ENCODE data around the gene GALNT2.
A peak's percentile ranks its signal among the peaks of the same experiment; 100 is the strongest.

Gene GALNT2

GRCh38 chr1:230167419-230167852, 100.4 kb downstream of the GALNT2 start:
- H3K4me2 ChIP-seq (ENCODE audit: low read depth, low read length), result no peak overlapping the region
- peaks cover 13% of the 10 kb centered on the region for H3F3A ChIP-seq (ENCODE audit: insufficient read depth, low read length)
- no peak overlapping the region for H3K9ac ChIP-seq (ENCODE audit: low read length)
- H3K27ac ChIP-seq (ENCODE audit: low read length), result no peak overlapping the region
- H2AFZ ChIP-seq (ENCODE audit: low read length), result no peak overlapping the region
- H3K9me3 ChIP-seq (replicated peaks; ENCODE audit: insufficient read depth, low read length), result no peaks in the 10 kb centered on the region
- H3K36me3 ChIP-seq (replicated peaks; ENCODE audit: insufficient read depth, low read length), result no peaks in the 10 kb centered on the region
- no peak overlapping the region for H3K4me3 ChIP-seq (ENCODE audit: low read length)
- H3K9me2 ChIP-seq (replicated peaks; ENCODE audit: insufficient read depth, low read length), result no peaks in the 10 kb centered on the region
- peak; percentile 53 for DNase-seq
- no peaks in the 10 kb centered on the region for H3K27me3 ChIP-seq (replicated peaks; ENCODE audit: insufficient read depth, low read length)
- H3K79me2 ChIP-seq (ENCODE audit: low read length), result peaks cover 96% of the 10 kb centered on the region
- peaks cover 21% of the 10 kb centered on the region for H3K4me1 ChIP-seq (ENCODE audit: low read length)
- TF ChIP-seq CTCF (IDR thresholded peaks at IDR 0.05; ENCODE audit: low read length), result peak; percentile 96
- no peak for TF ChIP-seq EZH2 (optimal IDR thresholded peaks at IDR 0.05; ENCODE audit: low read depth, low read length)
- no peak for TF ChIP-seq EZH2phosphoT487 (IDR thresholded peaks at IDR 0.05; ENCODE audit: low read length)
- H4K20me1 ChIP-seq (ENCODE audit: insufficient read depth, low read length), result no peaks in the 10 kb centered on the region

DNA sequence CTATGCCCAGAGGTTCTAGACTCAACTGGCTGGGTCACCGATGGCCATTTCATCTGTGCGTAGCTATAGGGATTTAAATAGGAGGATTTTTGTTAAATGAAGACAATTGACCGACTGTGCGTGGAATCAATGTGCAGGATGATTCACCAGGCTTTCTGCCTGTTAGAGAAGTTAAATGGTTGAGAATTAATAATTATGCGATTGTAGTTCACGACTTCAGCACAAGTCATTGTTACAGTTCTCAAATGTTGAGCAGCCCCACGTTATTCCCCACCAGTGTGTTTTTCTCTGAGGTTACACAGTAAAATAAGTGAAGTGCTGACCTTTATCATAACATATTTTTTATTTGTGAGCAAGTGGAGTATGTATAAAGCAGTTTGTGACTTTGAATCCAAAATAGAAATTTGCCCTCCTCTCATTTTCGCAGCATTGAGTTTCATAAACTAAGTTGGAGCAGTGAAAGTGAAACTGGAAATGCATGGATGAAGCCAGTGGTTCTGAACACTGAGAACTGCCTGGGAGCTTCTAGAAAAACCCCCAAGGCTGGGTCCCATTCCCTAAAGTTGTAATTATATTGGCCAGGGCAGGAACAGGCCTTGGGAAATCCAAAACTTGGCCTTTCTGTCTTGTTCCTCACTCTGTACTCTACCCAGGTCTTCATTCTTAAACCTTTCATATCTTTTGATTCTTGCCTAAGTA, 102.6 kb downstream of the GALNT2 start:
- H3K36me3 ChIP-seq (replicated peaks; ENCODE audit: insufficient read depth, low read length), result no peaks in the 10 kb centered on the region
- peak overlapping the region; percentile 61 for H3K4me2 ChIP-seq (ENCODE audit: low read depth, low read length)
- H3K9ac ChIP-seq (ENCODE audit: low read length), result no peak overlapping the region

GRCh38 chr1:230170153-230170547, 103.1 kb downstream of the GALNT2 start:
- Histone ChIP-seq H3F3A (ENCODE audit: insufficient read depth, low read length) (peaks cover 13% of the 10 kb centered on the region), H4K20me1 (ENCODE audit: insufficient read depth, low read length) (no peaks in the 10 kb centered on the region), H3K79me2 (ENCODE audit: low read length) (peaks cover 98% of the 10 kb centered on the region), H3K4me2 (ENCODE audit: low read depth, low read length) (peak overlapping the region; percentile 61), H3K4me3 (ENCODE audit: low read length) (no peak overlapping the region), H3K36me3 (replicated peaks; ENCODE audit: insufficient read depth, low read length) (no peaks in the 10 kb centered on the region), H3K9me2 (replicated peaks; ENCODE audit: insufficient read depth, low read length) (no peaks in the 10 kb centered on the region), H3K27me3 (replicated peaks; ENCODE audit: insufficient read depth, low read length) (no peaks in the 10 kb centered on the region), H3K27ac (ENCODE audit: low read length) (peak overlapping the region; percentile 28; the same call in 1 of the 2 replicates), H2AFZ (ENCODE audit: low read length) (no peak overlapping the region), H3K9me3 (replicated peaks; ENCODE audit: insufficient read depth, low read length) (no peaks in the 10 kb centered on the region), H3K9ac (ENCODE audit: low read length) (no peak overlapping the region), H3K4me1 (ENCODE audit: low read length) (peaks cover 21% of the 10 kb centered on the region)
- no peak for DNase-seq
- TF ChIP-seq CTCF (IDR thresholded peaks at IDR 0.05; ENCODE audit: low read length) (no peak), EZH2 (optimal IDR thresholded peaks at IDR 0.05; ENCODE audit: low read depth, low read length) (no peak), EZH2phosphoT487 (IDR thresholded peaks at IDR 0.05; ENCODE audit: low read length) (no peak)

More for the DNA sequence above, 102.6 kb downstream of the GALNT2 start:
- Histone ChIP-seq H3K27me3 (replicated peaks; ENCODE audit: insufficient read depth, low read length) (no peaks in the 10 kb centered on the region), H3F3A (ENCODE audit: insufficient read depth, low read length) (peaks cover 13% of the 10 kb centered on the region), H3K4me3 (ENCODE audit: low read length) (no peak overlapping the region), H3K4me1 (ENCODE audit: low read length) (peaks cover 21% of the 10 kb centered on the region), H3K27ac (ENCODE audit: low read length) (peak overlapping the region; percentile 28; the same call in 1 of the 2 replicates), H3K79me2 (ENCODE audit: low read length) (peaks cover 98% of the 10 kb centered on the region), H2AFZ (ENCODE audit: low read length) (no peak overlapping the region), H3K9me2 (replicated peaks; ENCODE audit: insufficient read depth, low read length) (no peaks in the 10 kb centered on the region), H4K20me1 (ENCODE audit: insufficient read depth, low read length) (no peaks in the 10 kb centered on the region), H3K9me3 (replicated peaks; ENCODE audit: insufficient read depth, low read length) (no peaks in the 10 kb centered on the region)
- TF ChIP-seq CTCF (IDR thresholded peaks at IDR 0.05; ENCODE audit: low read length) (no peak), EZH2phosphoT487 (IDR thresholded peaks at IDR 0.05; ENCODE audit: low read length) (no peak), EZH2 (optimal IDR thresholded peaks at IDR 0.05; ENCODE audit: low read depth, low read length) (no peak)
- DNase-seq, result peak; percentile 65

Data from MM.1S (cell line).